Brain microvascular endothelial cell (primary cell): ENCODE measurements around the gene MIER2.
A peak's percentile ranks its signal among the peaks of the same experiment; 100 is the strongest.

Source experiments
- DNase-seq: peaks from one replicate; pipeline ENCODE4 v3.0.0-alpha.2; 2020
- H3K27ac ChIP-seq: fragments of 250-450 bp; sonication (Bioruptor Pico); 2 replicates; pipeline ENCODE4 v1.5.1; 2020; ENCODE audit warnings: mild to moderate bottlenecking, moderate library complexity
- H3K27me3 ChIP-seq: fragments of 250-450 bp; sonication (Bioruptor Pico); replicated peaks from 2 replicates; pipeline ENCODE4 v1.5.1; 2020; ENCODE audit warnings: mild to moderate bottlenecking
- H3K36me3 ChIP-seq: fragments of 250-450 bp; sonication (Bioruptor Pico); replicated peaks from 2 replicates; pipeline ENCODE4 v1.5.1; 2020; ENCODE audit warnings: mild to moderate bottlenecking
- H3K4me3 ChIP-seq: 2 replicates; pipeline ENCODE4 v1.5.1; 2011; ENCODE audit warnings: low read depth, mild to moderate bottlenecking, control low read depth, low read length, moderate library complexity
- in situ Hi-C: cut with HindIII; loops from 2 replicates; pipeline ENCODE4 v1.10.0; 2017; ENCODE audit warnings: low sequenced_read_pairs, low pct_ligation_motif_present
- TF ChIP-seq, protein P1 (sequence below): IDR thresholded peaks from 2 replicates; pipeline ENCODE4 v1.5.1; 2011; ENCODE audit warnings: low read depth, mild to moderate bottlenecking, moderate library complexity, low read length, control low read depth, inconsistent platforms; ENCODE audit errors: missing control alignments

The MIER2 gene

DNA sequence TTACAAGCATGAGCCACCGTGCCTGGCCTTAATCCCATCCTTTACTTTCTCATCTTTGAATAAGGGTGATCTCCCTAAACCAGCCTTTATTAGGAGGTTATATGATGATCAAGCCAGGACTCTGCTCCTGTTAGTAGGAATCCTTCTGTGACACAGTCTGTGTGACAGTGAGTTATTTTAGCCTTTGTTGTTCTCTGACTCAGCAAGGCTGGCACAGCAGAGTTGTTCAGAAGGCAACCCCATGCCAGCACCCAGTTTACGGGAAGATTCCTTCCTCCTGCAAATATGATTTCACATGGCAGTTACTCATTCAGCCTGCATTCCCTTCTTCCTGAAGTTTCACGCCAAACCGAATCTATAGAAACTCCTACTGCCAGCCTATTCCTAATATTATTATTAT is 10.5 kb upstream of the MIER2 start:
- DNase-seq = no peak
- Histone ChIP-seq H3K27me3 (no peaks in the 10 kb centered on the region), H3K36me3 (no peaks in the 10 kb centered on the region), H3K27ac (no peak overlapping the region), H3K4me3 (no peak overlapping the region)
- TF ChIP-seq, protein P1, sequence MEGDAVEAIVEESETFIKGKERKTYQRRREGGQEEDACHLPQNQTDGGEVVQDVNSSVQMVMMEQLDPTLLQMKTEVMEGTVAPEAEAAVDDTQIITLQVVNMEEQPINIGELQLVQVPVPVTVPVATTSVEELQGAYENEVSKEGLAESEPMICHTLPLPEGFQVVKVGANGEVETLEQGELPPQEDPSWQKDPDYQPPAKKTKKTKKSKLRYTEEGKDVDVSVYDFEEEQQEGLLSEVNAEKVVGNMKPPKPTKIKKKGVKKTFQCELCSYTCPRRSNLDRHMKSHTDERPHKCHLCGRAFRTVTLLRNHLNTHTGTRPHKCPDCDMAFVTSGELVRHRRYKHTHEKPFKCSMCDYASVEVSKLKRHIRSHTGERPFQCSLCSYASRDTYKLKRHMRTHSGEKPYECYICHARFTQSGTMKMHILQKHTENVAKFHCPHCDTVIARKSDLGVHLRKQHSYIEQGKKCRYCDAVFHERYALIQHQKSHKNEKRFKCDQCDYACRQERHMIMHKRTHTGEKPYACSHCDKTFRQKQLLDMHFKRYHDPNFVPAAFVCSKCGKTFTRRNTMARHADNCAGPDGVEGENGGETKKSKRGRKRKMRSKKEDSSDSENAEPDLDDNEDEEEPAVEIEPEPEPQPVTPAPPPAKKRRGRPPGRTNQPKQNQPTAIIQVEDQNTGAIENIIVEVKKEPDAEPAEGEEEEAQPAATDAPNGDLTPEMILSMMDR = no peak
- in situ Hi-C loops = no loop called here

DNA sequence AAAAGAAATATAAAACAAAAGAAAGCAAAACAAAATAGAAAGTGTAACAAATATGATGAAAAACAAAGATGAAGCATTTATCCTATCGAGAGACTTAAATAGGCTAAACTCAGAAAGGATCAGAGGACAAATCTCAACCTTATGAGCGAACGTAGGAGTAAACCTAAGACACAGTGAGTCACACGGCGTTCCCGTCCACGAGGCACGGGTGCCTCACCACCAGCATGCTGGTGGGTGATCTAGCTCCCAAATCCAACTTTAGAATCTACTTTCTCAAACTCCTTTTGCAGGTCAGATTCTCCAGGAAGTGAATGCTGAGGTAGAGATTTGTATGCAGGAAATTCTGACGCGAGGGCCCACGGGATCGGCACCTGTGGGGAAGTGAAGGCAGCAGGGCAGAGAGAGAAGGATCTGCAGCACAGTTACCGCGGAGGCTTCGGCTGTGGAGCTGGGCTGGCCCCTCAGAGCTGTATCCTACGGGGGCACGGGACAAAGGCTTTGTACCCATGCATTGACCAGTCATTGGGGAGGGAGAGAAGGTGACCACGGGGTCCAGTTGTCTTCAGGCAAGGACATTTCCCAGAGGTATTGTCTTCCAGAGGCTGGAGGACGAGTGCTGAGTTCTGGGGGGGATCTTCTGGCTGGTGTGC is 7.5 kb upstream of the MIER2 start:
- DNase-seq = no peak
- no peaks in the 10 kb centered on the region for H3K27me3 ChIP-seq
- H3K27ac ChIP-seq = no peak overlapping the region
- no peak overlapping the region for H3K4me3 ChIP-seq
- H3K36me3 ChIP-seq = no peaks in the 10 kb centered on the region
- TF ChIP-seq, protein P1 = no peak
- in situ Hi-C loops = no loop called here

DNA sequence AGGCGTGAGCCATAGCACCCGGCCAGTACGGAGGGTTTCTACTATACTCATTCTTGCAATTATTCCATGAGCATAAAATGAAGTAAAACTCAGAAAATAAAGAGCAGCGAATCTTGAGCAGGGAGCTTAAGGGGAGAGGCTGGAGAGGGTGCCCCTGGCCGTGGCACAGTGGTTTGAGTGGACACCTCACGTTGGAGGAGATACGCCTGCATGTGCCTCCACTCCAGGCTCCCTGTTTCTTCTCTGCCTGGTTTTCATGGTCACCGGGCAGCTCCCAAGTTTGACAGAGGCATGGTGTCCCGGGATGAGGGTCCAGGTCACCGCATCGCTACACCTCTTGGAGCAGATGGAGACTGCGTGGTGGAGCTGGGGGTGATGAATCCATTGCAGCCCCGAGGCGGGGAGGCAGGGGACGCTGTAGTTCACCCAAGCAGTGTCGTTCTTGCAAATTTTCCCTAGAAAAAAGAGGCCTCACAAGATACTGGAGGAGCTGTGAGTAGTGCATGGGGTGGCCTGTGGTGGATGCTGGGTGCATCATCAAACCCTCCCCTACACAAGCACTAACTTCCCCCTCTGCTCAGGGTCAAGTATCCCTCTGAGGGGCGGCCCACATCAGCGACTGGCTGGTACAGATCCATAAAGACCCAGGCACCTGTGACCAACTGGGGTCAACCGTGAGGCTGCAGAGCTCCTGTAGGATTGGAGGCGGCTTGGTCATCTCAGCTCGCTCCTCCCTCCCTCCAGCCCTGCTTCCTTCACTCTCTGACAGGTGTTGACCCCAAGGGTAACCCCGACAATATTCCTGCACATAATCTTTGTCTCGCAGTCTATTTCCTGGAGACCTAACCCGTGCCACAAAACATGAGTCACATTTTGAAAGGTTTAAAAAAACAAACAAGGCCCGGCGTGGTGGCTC is 3.6 kb upstream of the MIER2 start:
- H3K36me3 ChIP-seq = no peaks in the 10 kb centered on the region
- H3K27me3 ChIP-seq = no peaks in the 10 kb centered on the region
- in situ Hi-C loops = no loop called here
- DNase-seq = no peak
- TF ChIP-seq, protein P1 = no peak
- no peak overlapping the region for H3K27ac ChIP-seq
- no peak overlapping the region for H3K4me3 ChIP-seq

DNA sequence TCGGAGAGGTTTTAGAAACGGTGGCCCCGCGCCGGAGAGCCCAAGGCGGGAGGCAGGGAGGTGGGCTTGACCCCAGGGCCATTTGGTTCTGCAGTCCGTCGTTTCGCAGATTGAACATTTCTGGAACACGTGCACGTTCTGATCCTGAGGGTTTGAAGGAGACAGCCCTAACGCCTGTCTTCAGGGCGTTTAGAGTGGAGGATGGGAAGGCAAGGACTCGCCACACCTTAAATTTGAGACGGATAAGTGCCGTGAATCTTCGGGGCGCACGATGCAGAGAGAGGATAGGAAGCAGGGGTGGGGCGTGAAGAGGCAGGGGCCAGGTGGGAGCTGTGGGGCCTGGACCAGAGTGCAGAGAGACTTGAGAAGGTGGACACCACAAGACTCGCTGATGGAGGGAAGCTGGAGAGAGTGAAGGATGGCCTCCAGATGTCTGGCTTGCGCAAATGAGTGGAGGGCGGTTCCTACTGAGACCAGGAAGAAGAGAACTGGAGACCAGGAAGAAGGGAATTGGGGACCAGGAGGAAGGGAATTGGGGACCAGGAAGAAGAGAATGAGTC is 804 bp upstream of the MIER2 start:
- no peak overlapping the region for H3K27ac ChIP-seq
- TF ChIP-seq, protein P1 = no peak
- no peaks in the 10 kb centered on the region for H3K27me3 ChIP-seq
- H3K36me3 ChIP-seq = peaks cover 3% of the 10 kb centered on the region
- no peak for DNase-seq
- in situ Hi-C loops = no loop called here
- H3K4me3 ChIP-seq = no peak overlapping the region

DNA sequence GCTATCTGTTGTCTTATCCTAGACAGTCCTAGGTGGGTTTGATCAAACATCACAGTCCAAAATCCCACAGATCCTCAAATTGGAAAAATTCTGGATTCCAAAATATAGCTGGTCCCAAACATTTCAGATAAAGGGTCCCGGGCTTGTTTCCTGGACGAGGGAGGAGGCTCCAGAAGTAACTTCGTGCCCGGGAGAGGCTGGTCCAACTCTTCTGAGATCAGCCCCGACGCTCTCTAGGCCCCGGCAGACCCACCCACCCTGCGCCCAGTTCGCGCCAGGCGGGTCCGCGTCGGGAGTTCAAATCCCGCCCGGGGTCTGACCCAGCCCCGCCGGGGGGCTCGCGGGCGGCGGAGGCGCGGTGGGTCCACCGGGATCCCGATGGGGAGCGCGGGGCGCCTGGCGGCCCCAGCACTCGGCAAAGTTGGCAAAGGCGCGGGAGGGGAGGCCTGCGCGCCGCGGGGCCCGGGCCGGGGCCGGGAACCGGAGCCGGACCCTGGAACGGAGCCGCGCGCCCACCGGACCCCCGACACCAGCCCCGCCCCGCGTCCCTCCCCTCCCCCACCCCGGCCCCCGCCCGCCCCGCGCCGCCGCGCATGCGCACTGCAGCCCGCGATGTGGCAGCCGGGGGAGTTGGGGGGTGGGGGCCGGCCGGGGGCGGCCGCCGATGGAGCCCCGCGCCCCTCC is 513 bp downstream of the MIER2 start:
- Histone ChIP-seq H3K36me3 (peaks cover 8% of the 10 kb centered on the region), H3K27ac (peak overlapping the region; percentile 85), H3K27me3 (no peaks in the 10 kb centered on the region), H3K4me3 (peak overlapping the region; percentile 58)
- TF ChIP-seq, protein P1 = no peak
- no peak for DNase-seq
- in situ Hi-C loops = no loop called here
